ENCODE results near the gene SRF.

SRF gene

DNA sequence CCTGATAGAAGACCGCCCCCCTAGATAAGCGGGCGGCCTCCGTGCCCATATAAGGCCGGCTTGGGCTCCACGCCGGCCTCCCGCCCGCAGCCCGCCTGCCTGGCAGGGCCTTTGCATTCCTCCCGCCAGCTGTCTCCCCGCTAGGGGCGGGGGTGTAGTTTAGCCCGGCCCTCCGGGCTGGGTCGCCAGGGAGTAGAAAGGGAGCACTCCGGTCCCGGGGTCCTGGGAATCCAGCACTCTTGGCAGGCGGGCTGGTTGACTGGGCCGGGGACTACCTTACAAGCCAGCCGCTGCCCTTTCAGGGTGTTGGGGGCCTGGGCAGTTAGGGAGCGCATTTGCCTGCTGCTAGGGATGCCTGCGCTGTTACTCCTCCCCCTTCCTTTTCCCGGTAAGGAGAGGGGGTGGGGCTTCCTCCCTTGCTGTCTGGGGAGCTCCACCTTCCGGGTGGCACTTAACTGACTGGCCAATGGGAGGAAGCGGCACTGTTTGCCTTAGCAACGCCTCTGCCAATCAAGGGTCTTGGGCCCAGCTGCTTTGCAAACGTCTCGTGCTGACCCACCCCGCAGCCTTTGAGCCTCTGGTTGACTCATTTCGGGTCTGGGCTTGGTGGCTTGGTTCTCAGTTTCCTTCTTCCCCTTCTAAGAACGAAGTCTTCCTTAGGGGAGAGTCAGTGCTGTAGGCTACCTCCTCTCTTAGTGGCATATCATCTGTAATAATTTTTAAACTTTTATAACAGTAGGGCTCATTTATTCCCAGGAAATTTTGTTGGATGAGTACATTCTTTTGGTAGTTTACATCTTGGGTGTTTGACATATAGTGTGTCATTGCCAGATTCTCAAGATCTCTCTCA, 3.4 kb downstream of the SRF start:
- no peak overlapping the region for H3K27ac ChIP-seq

DNA sequence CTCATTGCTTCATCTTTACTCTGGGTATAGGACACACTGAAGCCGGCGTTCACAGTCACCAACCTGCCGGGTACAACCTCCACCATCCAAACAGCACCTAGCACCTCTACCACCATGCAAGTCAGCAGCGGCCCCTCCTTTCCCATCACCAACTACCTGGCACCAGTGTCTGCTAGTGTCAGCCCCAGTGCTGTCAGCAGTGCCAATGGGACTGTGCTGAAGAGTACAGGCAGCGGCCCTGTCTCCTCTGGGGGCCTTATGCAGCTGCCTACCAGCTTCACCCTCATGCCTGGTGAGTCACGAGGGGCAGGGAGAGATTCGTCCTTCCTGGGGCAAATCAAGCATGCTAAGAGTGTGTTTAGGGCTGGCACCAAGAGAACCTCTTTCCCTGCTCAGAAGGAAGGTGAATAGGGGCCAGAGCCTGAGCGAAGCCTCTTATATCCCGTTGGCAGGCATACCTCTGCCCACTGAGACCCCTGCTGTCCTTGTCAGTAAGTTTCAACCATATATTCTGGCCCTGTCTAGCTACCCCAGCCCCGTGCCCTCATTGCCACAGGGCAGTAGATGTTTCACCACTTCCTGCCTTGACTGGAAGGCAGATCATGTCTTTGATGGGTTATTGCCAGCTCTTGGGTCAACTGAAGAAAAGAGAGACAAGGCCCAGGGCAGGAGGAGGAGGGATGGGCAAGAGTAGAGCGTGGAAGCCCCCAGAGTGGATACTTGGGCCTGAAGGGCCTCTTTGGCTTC, 4.8 kb downstream of the SRF start:
- no peak overlapping the region for H3K27ac ChIP-seq
- TF ChIP-seq, protein P1, sequence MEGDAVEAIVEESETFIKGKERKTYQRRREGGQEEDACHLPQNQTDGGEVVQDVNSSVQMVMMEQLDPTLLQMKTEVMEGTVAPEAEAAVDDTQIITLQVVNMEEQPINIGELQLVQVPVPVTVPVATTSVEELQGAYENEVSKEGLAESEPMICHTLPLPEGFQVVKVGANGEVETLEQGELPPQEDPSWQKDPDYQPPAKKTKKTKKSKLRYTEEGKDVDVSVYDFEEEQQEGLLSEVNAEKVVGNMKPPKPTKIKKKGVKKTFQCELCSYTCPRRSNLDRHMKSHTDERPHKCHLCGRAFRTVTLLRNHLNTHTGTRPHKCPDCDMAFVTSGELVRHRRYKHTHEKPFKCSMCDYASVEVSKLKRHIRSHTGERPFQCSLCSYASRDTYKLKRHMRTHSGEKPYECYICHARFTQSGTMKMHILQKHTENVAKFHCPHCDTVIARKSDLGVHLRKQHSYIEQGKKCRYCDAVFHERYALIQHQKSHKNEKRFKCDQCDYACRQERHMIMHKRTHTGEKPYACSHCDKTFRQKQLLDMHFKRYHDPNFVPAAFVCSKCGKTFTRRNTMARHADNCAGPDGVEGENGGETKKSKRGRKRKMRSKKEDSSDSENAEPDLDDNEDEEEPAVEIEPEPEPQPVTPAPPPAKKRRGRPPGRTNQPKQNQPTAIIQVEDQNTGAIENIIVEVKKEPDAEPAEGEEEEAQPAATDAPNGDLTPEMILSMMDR (conservative IDR thresholded peaks at IDR 0.05), result no peak

More for the DNA sequence above, 3.4 kb downstream of the SRF start:
- TF ChIP-seq, protein P1 (conservative IDR thresholded peaks at IDR 0.05), result no peak

DNA sequence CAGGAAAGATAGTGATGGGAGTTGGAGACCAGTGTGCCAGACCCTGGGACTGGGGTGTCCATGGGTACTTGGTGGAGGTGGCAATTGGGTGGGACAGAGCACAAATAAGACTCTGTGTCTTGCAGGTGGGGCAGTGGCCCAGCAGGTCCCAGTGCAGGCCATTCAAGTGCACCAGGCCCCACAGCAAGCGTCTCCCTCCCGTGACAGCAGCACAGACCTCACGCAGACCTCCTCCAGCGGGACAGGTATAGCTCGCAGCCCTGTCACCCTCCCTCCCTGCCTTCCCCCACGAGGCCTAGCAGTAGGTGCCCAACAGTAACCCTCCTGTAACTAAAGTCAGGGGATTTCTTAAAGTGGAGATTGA, 5.3 kb downstream of the SRF start:
- TF ChIP-seq, protein P1 (conservative IDR thresholded peaks at IDR 0.05), result no peak
- H3K27ac ChIP-seq, result no peak overlapping the region

DNA sequence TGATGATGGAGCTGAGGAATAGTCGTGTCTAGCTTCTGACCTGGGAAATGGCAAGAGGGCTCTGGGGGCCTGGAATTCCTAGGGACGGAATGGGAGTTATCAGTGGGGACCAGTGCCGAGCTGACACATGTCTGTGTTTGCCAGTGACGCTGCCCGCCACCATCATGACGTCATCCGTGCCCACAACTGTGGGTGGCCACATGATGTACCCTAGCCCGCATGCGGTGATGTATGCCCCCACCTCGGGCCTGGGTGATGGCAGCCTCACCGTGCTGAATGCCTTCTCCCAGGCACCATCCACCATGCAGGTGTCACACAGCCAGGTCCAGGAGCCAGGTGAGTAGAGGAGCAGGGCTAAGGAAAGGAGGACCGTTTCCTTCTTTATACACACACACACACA, 7.1 kb downstream of the SRF start:
- no peak overlapping the region for H3K27ac ChIP-seq
- TF ChIP-seq, protein P1 (conservative IDR thresholded peaks at IDR 0.05), result no peak

DNA sequence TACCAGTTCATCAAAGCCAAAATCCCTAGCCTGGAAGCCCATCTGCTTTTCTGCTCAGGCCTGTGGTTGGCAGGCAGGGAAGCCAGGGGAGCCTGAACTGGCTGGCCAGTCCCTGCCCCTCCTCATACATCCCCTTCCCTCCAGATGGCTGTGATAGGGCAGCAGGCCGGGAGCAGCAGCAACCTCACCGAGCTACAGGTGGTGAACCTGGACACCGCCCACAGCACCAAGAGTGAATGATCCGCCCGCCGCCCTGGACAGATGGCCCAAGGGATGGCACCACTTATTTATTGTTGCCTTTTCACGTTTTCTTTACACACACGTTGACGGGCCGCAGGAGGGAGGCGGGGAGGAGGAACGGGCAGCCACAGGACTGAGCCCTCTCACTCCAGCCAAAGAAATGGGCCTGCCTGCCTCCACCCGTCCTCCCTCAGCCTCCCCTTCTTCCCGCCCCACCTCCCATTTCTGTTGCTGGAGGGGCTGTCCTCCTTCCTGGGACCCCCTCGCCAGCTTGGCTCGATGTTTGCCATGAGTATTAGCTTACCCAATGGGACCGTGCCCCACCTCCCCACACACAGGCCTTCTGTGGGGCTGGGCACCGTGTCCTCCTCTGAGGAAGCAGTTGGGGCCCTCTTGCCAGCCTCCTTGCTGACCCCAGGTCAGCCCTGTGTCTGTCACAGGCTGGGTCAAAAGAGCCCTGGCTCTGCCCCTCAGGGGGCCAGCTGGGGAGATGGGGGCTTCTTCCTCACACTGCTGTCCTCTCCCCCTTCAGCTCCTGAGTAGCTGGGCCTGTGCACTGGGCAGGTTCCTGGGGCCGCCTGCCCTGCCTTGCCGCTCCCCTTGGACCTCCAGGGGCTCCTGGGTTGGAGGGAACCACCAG, 8.1 kb downstream of the SRF start:
- TF ChIP-seq, protein P1 (conservative IDR thresholded peaks at IDR 0.05), result no peak
- H3K27ac ChIP-seq, result no peak overlapping the region

DNA sequence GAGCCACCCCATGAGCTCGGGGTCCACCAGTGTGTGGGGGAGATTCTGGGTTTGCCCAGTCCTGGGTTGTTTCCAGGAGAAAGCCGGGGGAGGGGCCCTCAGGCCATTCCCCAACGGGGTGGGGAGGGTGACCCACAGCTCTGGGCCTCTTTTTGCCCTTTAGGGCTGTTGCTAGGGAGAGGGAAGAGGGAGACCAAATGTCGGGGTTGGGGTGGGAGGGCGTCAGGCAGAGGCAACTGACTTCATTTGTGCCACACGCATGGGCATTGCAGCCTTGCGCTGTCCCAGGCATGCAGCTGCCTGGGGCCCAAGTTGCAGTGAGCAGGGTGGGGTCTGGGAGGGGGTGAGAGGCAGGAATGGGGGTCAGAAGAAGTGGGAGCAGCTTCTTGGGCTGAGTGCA, 9.0 kb downstream of the SRF start:
- no peak overlapping the region; the same call in 1 of the 2 replicates for H3K27ac ChIP-seq
- TF ChIP-seq, protein P1 (conservative IDR thresholded peaks at IDR 0.05), result no peak

DNA sequence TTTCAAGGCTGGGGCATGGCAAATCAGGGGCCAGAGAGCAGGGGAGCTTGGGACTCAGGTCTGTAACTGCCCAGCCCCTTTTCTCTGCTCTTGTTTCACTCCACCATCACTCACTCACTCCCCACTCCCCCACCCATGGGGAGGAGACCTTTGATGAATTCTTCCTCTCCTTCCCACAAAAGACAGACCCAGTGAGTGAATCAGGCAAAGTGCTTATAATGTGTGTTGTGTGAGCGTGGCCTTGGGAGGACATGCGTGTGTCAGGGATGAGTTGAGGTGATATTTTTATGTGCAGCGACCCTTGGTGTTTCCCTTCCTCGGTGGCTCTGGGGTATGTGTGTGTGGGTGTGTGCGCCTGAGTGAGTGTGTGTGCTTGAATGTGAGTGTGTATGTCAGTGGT, 9.9 kb downstream of the SRF start:
- TF ChIP-seq, protein P1 (conservative IDR thresholded peaks at IDR 0.05), result no peak
- H3K27ac ChIP-seq, result peak overlapping the region; percentile 75
